ENCODE results near the gene VAV3.

VAV3 gene

DNA sequence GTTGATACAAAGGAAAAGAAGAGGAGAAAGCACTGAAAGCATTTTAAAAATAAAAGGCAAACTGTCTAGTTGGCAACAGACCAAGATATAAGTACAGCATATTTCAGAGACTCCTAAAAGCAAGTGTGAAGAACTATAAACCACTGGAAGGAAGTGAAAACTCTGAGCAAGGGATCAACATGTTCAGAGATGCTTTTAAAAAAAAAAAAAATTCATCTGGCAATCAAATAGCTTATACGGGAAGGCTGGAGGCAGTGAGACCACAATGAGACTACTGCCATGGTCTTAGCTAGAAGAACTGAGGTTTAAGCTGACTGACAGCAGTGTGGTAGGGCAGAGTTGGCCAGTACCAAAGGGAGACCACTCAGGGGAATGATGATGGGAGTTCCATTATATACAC is 124.3 kb downstream of the VAV3 start:
- DNase-seq = no peak

- DNase-seq = no peak
Measured at GRCh38 chr1:107838056-107838455, 126.9 kb downstream of the VAV3 start.

GRCh38 chr1:107835151-107835670 is 129.8 kb downstream of the VAV3 start:
- no peak for DNase-seq

DNA sequence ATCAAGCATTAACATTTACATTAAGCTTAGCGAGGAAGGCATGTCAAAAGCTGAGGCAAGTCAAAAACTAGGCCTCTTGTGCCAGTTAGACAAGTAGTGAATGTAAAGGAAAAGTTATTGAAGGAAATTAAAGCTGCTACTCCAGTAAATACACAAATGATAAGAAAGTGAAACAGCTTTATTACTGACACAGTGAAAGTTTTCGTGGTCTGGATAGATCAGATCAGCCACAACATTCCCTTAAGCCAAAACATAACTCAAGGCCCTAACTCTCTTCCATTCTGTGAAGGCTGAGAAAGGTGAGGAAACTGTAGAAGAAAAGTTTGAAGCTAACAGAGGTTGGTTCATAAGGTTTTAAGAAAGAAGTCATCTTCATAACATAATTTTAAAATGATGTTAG is 131.9 kb downstream of the VAV3 start:
- no peak for DNase-seq

- DNase-seq = no peak
Measured at GRCh38 chr1:107831921-107832320, 133.1 kb downstream of the VAV3 start.

DNA sequence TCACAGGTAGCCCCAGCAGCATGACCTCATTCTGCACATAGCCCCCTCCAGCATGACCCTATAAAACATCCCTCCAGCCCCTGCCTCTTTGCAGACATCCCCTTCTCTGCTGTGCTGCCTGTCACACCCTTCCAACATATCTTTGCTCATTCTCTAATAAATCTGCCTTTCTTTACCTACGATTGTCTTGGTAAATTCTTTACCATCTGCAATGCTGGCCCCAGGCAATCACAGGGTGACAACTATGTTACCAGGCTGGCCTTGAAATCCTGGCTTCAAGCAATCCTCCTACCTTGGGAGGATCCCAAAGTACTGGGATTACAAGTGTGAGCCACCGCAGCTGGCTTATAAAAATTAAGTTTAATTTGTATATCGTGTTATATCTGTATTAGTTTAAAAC is 134.5 kb downstream of the VAV3 start:
- no peak for DNase-seq

DNA sequence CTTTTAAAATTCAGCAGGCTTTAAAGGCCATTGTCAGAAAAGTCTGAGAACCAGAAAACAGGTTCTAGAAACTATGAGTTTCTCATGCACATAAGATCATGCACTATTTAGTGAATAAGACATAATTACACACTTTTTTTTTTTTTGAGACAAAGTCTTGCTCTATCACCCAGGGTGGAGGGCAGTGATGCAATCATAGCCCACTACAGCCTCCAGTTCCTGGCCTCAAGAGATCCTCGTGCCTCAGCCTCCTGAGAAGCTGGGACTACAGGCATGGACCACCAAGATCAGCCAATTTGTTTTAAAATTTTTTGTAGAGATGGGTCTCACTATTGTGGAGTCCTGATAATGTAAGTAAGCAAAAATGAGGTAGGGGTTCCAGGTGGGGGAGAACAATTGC is 134.9 kb downstream of the VAV3 start:
- no peak for DNase-seq

GRCh38 chr1:107829036-107829770 is 135.8 kb downstream of the VAV3 start:
- no peak for DNase-seq

DNA sequence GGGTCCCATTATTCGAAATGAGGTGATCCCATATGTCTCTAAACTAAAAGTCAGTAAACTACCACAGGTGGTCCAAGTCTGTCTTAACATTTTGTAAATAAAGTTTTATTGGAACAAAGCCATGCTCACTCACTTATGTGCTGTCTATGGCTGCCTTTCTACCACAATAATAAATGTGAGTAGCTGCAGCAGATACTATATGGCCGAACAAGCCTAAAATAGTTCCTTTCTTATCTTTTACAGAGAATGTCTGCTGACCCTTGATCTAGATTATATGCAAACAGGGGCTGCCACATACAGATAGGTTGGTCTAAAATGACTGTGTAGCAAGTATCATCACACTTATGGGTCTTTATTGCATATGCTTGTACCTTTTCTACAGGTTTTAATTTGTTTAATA is 140.0 kb downstream of the VAV3 start:
- no peak for DNase-seq

GRCh38 chr1:107821340-107821739 is 143.6 kb downstream of the VAV3 start:
- no peak for DNase-seq

- DNase-seq = no peak
Measured at GRCh38 chr1:107820801-107821200, 144.2 kb downstream of the VAV3 start.

DNA sequence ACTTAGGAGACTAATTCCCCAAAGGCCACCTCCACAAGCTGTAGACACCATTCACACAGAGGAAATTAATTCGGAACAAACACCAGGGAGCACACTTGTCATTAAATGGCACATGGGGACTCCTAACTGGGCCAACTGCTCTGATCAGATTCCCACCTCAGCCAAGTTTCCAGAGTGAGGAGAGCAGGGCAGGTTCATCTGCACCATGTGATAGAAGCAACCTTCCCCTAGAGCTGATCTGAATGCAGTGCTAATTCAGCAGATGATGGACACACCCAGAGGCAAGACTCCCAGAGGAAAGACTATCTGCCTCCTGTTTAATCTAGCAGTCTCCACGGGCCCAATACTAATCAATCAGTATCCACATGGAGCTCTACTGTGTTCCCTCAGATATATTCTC is 147.0 kb downstream of the VAV3 start:
- DNase-seq = no peak

DNA sequence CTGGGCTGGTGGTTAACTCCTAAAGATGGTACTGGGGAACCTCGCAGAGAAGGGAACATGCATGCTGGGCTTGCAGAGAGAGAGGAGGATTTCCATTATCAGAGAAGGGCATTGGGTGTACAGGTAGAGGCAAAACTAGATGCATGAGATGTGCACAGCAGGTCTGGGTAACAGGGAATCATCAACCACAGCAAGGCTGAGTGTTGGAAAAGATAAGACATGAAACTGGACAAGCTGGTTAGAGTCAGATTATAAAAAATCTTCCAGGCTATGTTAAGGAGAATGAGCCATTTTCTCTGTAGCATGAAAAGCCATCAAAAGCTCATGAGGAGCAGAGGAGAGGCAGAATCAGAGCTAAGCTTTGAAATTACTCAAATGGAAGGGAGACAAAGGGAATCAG is 147.8 kb downstream of the VAV3 start:
- DNase-seq = no peak

DNA sequence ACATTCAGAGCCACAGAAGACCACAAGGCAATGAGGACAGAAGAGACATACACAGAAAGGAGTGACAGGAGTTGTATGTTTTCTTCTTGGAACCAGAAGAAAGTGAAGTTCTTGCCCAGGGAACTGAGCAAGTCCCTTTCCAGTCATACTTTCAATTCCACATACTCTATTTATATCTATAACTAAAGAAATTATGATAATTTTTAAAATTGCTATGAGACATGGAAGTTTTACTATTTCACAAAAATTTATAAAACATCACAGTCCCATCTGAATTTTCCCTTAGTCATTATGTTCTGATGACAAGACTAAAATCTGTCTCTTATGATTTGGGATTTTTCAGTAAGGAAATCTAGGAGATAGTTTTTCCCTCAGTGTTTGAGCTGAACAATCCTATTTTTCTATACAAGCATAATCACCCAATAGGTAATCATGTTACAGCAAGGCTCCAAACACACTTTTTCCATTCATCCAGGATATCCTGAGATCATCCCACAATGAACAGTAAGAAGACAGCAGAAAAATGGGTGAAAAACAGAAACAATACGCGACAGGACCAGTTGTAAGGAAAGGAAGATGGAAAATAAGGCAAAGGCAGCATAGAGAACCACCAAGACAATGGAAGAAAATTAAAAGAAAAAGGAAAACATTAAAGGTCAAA is 154.6 kb downstream of the VAV3 start:
- no peak for DNase-seq

DNA sequence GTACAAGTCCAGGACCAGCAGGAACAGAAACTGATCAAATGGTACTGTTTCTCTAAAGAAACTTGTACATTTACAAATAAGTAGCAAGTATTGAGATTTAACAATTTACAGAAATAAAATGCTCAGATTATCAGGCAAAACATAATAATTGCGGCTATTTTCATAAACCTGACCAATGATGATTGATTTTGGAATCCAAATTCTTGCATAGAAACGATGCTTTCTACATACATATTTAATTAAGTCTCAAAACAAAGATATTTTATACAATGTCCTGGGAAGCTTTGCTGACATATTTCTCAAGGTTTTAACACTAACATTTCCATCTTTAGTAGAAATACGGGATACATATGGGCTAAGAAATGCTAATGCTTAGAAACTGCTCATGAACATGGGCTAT is 157.1 kb downstream of the VAV3 start:
- DNase-seq = no peak

- DNase-seq = no peak
Measured at GRCh38 chr1:107807405-107807804, 157.6 kb downstream of the VAV3 start.

DNA sequence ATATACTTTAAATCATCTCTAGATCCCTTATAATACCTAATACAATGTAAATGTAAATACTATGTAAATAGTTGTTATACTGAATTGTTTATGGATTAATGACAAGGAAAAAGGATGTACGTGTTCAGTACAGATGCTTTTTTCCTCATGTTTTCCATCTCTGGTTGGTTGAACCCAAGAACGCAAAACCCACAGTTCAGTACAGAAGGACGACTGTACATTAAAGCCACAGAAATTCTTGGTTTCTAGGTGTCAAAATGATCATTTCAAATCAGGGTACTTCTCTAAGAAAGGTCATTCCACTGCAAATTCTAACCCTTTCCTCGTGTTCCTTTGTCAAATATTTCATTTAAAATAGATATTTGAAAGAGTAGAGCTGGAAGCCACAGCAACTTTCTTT is 158.1 kb downstream of the VAV3 start:
- no peak for DNase-seq

- DNase-seq = no peak
Measured at GRCh38 chr1:107804741-107805140, 160.2 kb downstream of the VAV3 start.

DNA sequence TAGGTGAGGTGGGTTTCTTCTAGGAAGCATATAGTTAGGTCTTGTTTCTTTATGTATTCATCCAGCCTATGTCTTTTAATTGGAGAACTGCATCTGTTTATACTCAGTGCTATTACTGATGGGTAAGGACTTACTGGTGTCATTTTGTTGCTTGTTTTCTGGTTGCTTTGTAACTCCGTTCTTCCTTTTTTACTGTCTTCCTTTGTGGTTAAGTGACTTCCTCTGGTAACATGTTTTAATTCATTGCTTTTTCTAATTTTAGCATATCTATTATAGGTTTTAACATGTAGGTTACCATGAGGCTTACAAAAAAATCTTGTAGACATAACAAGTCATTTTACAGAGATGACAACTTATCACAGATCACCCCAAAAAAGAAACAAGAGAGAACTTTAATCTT is 160.8 kb downstream of the VAV3 start:
- DNase-seq = no peak

DNA sequence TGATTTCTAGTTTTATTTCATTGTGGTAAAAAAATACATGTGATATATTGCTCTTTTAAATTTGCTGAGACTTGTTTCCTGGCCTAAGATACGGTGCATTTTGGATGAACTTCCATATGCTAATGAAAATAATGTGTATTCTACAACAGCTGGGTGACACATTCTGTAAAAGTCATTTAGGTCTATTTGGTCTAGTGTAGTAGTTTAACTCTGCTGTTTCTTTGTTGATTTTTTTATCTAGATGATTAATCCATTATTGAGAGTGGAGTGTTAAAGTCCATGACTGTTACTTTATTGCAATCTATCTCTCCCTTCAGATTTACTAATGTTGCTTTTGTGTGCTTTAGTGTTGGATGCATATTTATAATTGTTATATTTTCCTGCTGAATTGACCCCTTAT is 161.4 kb downstream of the VAV3 start:
- no peak for DNase-seq

DNA sequence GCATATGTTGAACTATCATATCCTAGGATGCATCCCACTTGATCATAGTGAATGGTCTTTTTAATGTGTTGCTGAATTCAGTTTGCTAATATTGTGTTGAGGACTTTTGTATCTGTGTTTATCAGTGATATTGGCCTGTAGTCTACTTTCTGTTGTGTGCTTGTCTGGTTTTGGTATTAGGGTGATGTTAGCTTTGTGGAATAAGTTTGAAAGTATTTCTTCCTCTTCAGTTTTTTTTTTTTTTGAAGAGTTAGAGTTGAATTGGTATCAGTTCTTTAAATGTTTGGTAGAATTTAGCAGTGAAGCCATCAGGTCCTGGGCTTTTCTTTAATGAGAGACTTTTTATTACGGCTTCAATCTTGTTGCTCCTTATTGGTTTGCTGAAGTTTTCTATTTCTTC is 162.3 kb downstream of the VAV3 start:
- no peak for DNase-seq

- no peak for DNase-seq
Measured at GRCh38 chr1:107795994-107796393, 169.0 kb downstream of the VAV3 start.

DNA sequence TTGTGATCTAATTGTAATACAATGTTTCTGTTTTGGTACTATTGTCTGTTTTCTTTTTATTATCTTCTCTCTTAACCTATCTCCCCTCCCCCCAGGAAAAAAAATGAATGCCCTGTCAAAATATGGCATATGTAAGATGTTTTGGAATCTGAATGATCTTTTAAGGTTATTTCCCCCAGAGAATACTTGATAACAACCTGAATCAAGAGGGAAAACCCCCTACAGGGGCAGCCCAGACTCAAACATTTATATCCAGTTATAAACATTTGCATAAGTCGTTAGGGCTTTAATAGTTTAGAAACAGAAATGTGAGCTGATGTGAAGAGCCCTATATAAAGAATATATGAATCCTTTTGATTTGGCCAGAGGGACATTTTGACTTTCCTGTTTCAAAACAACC is 169.5 kb downstream of the VAV3 start:
- no peak for DNase-seq

All from nucleus accumbens (tissue), 56 donors.